ENCODE data around the gene C11orf68. TPM values are rescaled to one million over a fixed set of nuclear protein-coding genes. Genes with fewer than 3 reads are reported as not detected.

Gene C11orf68
- total and polyA plus RNA-seq, 2 experiments from 2014 or later: 16.8 to 23.2 TPM

GRCh38 chr11:65944191-65944590 is 25.3 kb upstream of the C11orf68 start:
- H3K9me3 Mint-ChIP-seq: no peaks in the 10 kb centered on the region
- no peaks in the 10 kb centered on the region for H3K79me2 ChIP-seq (replicated peaks; ENCODE audit: insufficient read depth)
- no peak overlapping the region for H2AFZ ChIP-seq
- DNase-seq (ENCODE audit: low spot score) (no peak), ATAC-seq (no peak)
- no peaks in the 10 kb centered on the region for H3K36me3 ChIP-seq (ENCODE audit: insufficient read depth)
- no peak overlapping the region; the same call in 2 of the 3 replicates for H3K4me3 Mint-ChIP-seq
- H3K4me2 ChIP-seq: no peak overlapping the region
- no peak for TF ChIP-seq JUNB (IDR thresholded peaks at IDR 0.05; ENCODE audit: unreplicated experiment)
- no peak for TF ChIP-seq REST (IDR thresholded peaks at IDR 0.05; ENCODE audit: unreplicated experiment)
- no peak for TF ChIP-seq ZNF114 (CRISPR knock-in tag; IDR thresholded peaks at IDR 0.05)
- no peak for TF ChIP-seq ZNF462 (CRISPR knock-in tag; IDR thresholded peaks at IDR 0.05)
- H3K27me3 ChIP-seq (ENCODE audit: insufficient read depth): no peaks in the 10 kb centered on the region
- H3K27me3 Mint-ChIP-seq (ENCODE audit: insufficient read depth, low read depth, poor library complexity): peaks cover 11% of the 10 kb centered on the region
- no peak overlapping the region for H3K27ac ChIP-seq (ENCODE audit: low read depth)
- H3K9me2 ChIP-seq (ENCODE audit: insufficient read depth): no peaks in the 10 kb centered on the region
- peaks cover 35% of the 10 kb centered on the region for H3K4me1 Mint-ChIP-seq
- no peaks in the 10 kb centered on the region for H4K20me1 ChIP-seq (replicated peaks; ENCODE audit: insufficient read depth)
- H3K4me3 ChIP-seq: no peak overlapping the region
- no peak overlapping the region for H3K27ac Mint-ChIP-seq
- H3K4me1 ChIP-seq (ENCODE audit: insufficient read depth): peaks cover 20% of the 10 kb centered on the region
- peaks cover 6% of the 10 kb centered on the region; the same call in 1 of the 2 replicates for H3F3A ChIP-seq (replicated peaks; ENCODE audit: low read depth)
- peaks cover 2% of the 10 kb centered on the region; the same call in 1 of the 3 replicates for H3K36me3 Mint-ChIP-seq (ENCODE audit: low read depth)
